VCaP (cell line): ENCODE data around the gene NT5DC3.
"Not testable (repeated sequence)": the region's sequence is repeated elsewhere in the genome, so short reads cannot be mapped to it uniquely, and the experiment has no call there.

ENCODE experiments used
- H3K27ac ChIP-seq: fragments of 450-650 bp; 2 replicates; pipeline ENCODE4 v1.5.1; 2017
- TF ChIP-seq, protein P1 (sequence below): fragments of 450-650 bp; conservative IDR thresholded peaks from 2 replicates; pipeline ENCODE4 v1.5.1; 2017; ENCODE audit warnings: mild to moderate bottlenecking, moderate library complexity

NT5DC3 gene

GRCh38 chr12:103812789-103813188 is 28.2 kb downstream of the NT5DC3 start:
- TF ChIP-seq, protein P1, sequence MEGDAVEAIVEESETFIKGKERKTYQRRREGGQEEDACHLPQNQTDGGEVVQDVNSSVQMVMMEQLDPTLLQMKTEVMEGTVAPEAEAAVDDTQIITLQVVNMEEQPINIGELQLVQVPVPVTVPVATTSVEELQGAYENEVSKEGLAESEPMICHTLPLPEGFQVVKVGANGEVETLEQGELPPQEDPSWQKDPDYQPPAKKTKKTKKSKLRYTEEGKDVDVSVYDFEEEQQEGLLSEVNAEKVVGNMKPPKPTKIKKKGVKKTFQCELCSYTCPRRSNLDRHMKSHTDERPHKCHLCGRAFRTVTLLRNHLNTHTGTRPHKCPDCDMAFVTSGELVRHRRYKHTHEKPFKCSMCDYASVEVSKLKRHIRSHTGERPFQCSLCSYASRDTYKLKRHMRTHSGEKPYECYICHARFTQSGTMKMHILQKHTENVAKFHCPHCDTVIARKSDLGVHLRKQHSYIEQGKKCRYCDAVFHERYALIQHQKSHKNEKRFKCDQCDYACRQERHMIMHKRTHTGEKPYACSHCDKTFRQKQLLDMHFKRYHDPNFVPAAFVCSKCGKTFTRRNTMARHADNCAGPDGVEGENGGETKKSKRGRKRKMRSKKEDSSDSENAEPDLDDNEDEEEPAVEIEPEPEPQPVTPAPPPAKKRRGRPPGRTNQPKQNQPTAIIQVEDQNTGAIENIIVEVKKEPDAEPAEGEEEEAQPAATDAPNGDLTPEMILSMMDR = no peak
- no peak overlapping the region for H3K27ac ChIP-seq

DNA sequence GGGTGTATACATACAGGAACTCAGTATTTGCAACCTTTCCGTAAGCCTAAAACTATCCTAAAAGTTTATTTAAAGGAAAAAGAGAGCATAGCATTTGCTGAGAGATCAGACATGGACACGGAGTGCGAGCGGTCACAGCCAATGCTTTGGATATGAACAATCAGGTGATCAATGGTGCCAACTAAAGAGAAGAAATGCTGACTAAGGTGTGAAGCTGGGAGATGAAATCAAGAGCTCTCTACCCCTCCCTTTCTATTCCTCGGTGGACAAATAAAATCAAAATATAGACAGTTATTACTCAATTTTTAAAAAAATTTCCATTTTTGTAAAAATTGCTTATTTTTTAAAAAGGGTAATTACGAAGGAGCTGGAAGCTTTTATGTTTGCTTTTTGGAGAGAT is 29.2 kb downstream of the NT5DC3 start:
- no peak overlapping the region for H3K27ac ChIP-seq
- TF ChIP-seq, protein P1 = no peak

- TF ChIP-seq, protein P1 = no peak
- no peak overlapping the region for H3K27ac ChIP-seq
Measured at GRCh38 chr12:103810111-103810510, 30.9 kb downstream of the NT5DC3 start.

DNA sequence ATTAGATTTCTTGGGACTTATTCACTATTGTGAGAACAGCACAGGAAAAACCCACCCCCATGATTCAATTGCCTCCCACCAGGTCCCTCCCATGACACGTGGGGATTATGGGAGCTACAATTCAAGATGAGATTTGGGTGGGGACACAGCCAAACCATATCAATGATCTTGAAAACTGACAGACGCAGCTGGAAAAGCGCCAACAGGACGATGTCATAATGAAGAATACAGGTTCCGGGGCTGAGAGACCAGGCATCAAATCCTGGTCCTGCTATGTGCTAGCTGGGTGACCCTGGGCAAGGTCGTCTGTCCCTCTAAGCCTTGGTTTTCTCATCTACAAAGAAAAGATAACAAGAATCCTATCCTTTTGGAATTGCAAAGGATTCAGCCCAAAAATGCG is 31.4 kb downstream of the NT5DC3 start:
- H3K27ac ChIP-seq = not testable (repeated sequence)

DNA sequence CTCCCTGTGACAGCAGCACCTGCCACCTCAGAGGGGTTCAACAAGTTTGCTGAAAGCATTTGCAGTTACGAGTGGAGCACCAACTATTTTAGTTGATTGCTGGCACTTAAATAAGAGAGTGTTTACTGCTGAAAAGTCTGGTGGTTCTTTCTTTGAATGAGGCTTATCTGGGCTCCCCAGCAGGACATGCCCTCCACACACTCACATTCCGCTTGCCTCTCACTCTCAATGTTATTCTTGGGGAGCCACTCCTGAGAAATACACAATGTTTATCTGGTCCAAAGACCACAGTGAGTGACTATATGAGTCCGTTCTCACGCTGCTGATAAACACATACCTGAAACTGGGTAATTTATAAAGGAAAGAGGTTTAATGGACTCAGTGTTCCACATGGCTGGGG is 31.9 kb downstream of the NT5DC3 start:
- no peak overlapping the region for H3K27ac ChIP-seq
- TF ChIP-seq, protein P1 = no peak

GRCh38 chr12:103808239-103808880 is 32.7 kb downstream of the NT5DC3 start:
- no peak overlapping the region for H3K27ac ChIP-seq

GRCh38 chr12:103807561-103808238 is 33.3 kb downstream of the NT5DC3 start:
- TF ChIP-seq, protein P1 = no peak

More at GRCh38 chr12:103808239-103808880, 32.7 kb downstream of the NT5DC3 start:
- TF ChIP-seq, protein P1 = no peak

DNA sequence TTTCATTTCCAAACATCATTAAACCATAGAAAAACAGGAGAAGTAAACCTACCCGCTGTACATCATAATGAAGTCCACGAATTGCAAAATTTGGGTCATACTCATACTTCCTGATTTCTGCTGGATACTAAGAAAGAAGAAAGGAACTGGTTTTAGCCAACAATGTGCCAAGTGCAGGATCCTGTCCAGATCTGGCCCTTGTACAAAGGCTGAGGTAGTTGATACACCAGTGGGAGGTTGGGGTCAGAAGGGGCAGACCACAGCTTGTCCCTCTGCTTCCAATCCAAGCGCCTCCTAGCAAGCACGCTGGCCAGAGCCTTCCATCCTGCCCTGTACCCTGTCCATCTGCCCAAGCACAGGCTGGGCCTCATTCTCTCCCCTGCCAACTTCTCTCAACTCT is 34.2 kb downstream of the NT5DC3 start:
- TF ChIP-seq, protein P1 = no peak
- no peak overlapping the region for H3K27ac ChIP-seq

More at GRCh38 chr12:103807561-103808238, 33.3 kb downstream of the NT5DC3 start:
- no peak overlapping the region for H3K27ac ChIP-seq
